ENCODE data around the gene AOAH. TPM values are rescaled to one million over a fixed set of nuclear protein-coding genes. Genes with fewer than 3 reads are reported as not detected.

Gene AOAH
- total RNA-seq, 2 donors from 2014 or later, result 0.70 to 1.6 TPM

DNA sequence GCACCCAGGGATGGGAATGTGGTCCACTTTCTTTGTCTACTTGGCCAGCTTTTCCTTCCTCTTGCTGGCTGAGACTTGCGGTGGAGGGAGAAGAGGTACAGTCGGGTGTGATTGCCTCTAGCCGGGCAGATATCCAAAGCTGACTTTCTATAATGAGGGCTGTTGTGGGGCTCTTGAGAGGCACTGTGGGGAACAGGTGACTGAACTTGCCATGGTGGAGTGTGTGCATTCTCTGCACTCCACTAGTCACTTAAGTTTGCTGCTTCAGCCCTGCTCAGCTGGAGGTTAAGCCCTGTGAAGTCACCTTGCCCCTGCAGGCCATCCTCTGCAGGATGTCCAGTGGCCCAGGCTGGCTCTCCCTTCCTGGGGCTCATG, 116.6 kb downstream of the AOAH start:
- H3K9me3 Mint-ChIP-seq, result no peaks in the 10 kb centered on the region
- WGBS, 2 experiments (ENCODE audit: insufficient coverage in 1 of 2, insufficient read length in 1 of 2), result 93% methylated on average over 3 of the region's 3 CpGs; no CpG with 5 or more reads in 1 of the 2 experiments
- Histone ChIP-seq H3K27me3 (ENCODE audit: control insufficient read depth, insufficient read depth, low read length, poor library complexity, severe bottlenecking) (no peaks in the 10 kb centered on the region), H3K9me3 (ENCODE audit: control insufficient read depth, low read length) (no peaks in the 10 kb centered on the region), H3K4me3 (ENCODE audit: low read length) (no peak overlapping the region), H3K4me1 (ENCODE audit: control insufficient read depth, insufficient read depth, low read length) (peaks cover 6% of the 10 kb centered on the region), H3K9ac (ENCODE audit: extremely low read depth, low read length, poor library complexity, severe bottlenecking) (no peak overlapping the region), H3K27ac (ENCODE audit: low read depth, low read length) (no peak overlapping the region), H3K36me3 (ENCODE audit: control insufficient read depth, insufficient read depth, low read length) (no peaks in the 10 kb centered on the region)
- H3K27ac Mint-ChIP-seq, result no peak overlapping the region
- TF ChIP-seq, protein P1, sequence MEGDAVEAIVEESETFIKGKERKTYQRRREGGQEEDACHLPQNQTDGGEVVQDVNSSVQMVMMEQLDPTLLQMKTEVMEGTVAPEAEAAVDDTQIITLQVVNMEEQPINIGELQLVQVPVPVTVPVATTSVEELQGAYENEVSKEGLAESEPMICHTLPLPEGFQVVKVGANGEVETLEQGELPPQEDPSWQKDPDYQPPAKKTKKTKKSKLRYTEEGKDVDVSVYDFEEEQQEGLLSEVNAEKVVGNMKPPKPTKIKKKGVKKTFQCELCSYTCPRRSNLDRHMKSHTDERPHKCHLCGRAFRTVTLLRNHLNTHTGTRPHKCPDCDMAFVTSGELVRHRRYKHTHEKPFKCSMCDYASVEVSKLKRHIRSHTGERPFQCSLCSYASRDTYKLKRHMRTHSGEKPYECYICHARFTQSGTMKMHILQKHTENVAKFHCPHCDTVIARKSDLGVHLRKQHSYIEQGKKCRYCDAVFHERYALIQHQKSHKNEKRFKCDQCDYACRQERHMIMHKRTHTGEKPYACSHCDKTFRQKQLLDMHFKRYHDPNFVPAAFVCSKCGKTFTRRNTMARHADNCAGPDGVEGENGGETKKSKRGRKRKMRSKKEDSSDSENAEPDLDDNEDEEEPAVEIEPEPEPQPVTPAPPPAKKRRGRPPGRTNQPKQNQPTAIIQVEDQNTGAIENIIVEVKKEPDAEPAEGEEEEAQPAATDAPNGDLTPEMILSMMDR (conservative IDR thresholded peaks at IDR 0.05), result no peak
- H3K27me3 Mint-ChIP-seq (ENCODE audit: insufficient read depth), result no peaks in the 10 kb centered on the region
- no peak overlapping the region for H3K4me3 Mint-ChIP-seq
- peaks cover 14% of the 10 kb centered on the region for H3K4me1 Mint-ChIP-seq
- no peak for DNase-seq
- no peaks in the 10 kb centered on the region for H3K36me3 Mint-ChIP-seq (ENCODE audit: low read depth)

DNA sequence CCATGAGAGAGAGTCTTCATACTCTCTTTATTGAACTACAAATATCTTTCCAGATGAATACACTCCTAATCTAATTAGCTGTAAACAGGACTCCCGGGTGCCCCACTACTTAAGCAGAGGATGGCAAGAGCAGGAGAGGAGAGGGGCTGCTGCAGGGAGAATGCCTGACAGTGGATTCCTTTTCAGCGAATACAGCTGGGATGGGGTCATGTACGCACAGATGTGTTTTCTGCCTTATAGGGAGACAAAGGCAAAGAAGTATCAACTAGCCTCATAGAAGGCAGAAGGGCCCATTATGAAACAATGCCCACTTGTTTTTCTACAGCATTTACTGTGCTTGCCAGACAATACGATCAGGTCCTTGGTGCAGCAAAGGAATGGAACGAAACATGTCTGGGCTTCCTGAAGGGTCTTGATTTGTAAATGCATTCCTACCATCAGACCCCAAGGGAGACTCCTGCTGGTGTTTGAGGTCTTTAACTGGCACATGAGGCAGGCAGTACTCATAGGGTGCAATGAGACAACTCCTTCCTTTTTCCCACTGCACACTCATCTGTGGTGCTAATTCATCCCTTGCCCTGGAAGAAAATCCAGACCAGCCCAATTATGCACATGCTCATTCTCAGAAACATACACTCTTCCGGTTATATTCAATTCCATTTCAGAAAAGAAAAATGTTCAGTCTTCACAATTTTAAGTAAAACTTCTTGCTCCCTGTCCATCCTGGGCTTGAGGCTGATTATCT, 117.1 kb downstream of the AOAH start:
- 85 to 88% methylated on average over 5 to 6 of the region's 6 CpGs for WGBS, 2 experiments (ENCODE audit: insufficient coverage in 1 of 2, insufficient read length in 1 of 2)
- Mint-ChIP-seq H3K9me3 (no peaks in the 10 kb centered on the region), H3K36me3 (ENCODE audit: low read depth) (no peaks in the 10 kb centered on the region), H3K27ac (no peak overlapping the region), H3K27me3 (ENCODE audit: insufficient read depth) (no peaks in the 10 kb centered on the region), H3K4me1 (peaks cover 14% of the 10 kb centered on the region), H3K4me3 (no peak overlapping the region)
- TF ChIP-seq, protein P1 (conservative IDR thresholded peaks at IDR 0.05), result no peak
- Histone ChIP-seq H3K27me3 (ENCODE audit: control insufficient read depth, insufficient read depth, low read length, poor library complexity, severe bottlenecking) (no peaks in the 10 kb centered on the region), H3K36me3 (ENCODE audit: control insufficient read depth, insufficient read depth, low read length) (no peaks in the 10 kb centered on the region), H3K27ac (ENCODE audit: low read depth, low read length) (no peak overlapping the region), H3K4me3 (ENCODE audit: low read length) (no peak overlapping the region), H3K9ac (ENCODE audit: extremely low read depth, low read length, poor library complexity, severe bottlenecking) (no peak overlapping the region), H3K9me3 (ENCODE audit: control insufficient read depth, low read length) (no peaks in the 10 kb centered on the region), H3K4me1 (ENCODE audit: control insufficient read depth, insufficient read depth, low read length) (peaks cover 6% of the 10 kb centered on the region)
- DNase-seq, result no peak

DNA sequence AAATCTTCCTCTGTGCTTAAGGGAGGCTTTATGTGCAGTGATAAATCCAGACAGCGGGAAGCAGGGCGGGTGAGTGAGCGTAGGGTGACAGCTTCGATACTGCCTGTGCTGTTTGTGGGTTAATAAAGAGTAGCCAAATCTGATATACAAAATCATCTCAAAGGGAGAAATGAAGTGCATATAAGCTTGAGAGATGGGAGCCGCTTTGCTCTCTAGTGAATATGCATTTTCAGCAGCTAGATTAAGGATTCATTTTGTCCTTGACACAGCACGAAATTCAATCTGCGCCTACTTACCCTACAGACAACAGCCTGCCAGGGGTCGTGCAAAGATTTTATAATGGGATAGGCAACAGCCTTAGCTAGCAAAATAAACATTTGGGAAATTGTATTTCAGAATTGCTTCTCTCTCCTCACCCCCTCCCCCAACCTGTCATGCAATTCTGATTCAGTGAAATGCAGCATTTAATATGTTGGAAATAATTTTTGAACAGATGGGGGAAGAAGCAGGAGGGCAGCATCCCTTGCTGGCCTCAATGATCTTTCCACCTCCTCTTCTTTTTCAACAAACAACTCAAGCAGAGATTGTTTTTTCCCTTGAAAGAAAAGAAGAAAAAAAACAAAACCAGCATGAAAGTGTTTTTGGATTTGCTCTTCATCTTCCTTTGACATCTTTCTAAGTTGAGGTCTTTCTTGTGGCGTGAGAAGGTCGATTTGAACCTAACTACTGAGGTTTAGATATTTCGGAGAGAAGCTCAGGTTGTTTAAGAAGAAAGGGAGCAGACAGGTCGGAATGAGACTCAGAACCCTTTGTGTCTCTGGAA, 117.9 kb downstream of the AOAH start:
- Histone ChIP-seq H3K36me3 (ENCODE audit: control insufficient read depth, insufficient read depth, low read length) (no peaks in the 10 kb centered on the region), H3K4me3 (ENCODE audit: low read length) (no peak overlapping the region), H3K27me3 (ENCODE audit: control insufficient read depth, insufficient read depth, low read length, poor library complexity, severe bottlenecking) (no peaks in the 10 kb centered on the region), H3K9me3 (ENCODE audit: control insufficient read depth, low read length) (no peaks in the 10 kb centered on the region), H3K9ac (ENCODE audit: extremely low read depth, low read length, poor library complexity, severe bottlenecking) (no peak overlapping the region), H3K4me1 (ENCODE audit: control insufficient read depth, insufficient read depth, low read length) (peaks cover 6% of the 10 kb centered on the region), H3K27ac (ENCODE audit: low read depth, low read length) (no peak overlapping the region)
- H3K9me3 Mint-ChIP-seq, result no peaks in the 10 kb centered on the region
- DNase-seq, result no peak
- no peak overlapping the region for H3K27ac Mint-ChIP-seq
- H3K36me3 Mint-ChIP-seq (ENCODE audit: low read depth), result no peaks in the 10 kb centered on the region
- peaks cover 14% of the 10 kb centered on the region for H3K4me1 Mint-ChIP-seq
- WGBS, 2 experiments (ENCODE audit: insufficient coverage in 1 of 2, insufficient read length in 1 of 2), result 91 to 96% methylated on average over 7 to 12 of the region's 12 CpGs
- no peak overlapping the region for H3K4me3 Mint-ChIP-seq
- H3K27me3 Mint-ChIP-seq (ENCODE audit: insufficient read depth), result no peaks in the 10 kb centered on the region
- TF ChIP-seq, protein P1 (conservative IDR thresholded peaks at IDR 0.05), result no peak

Data from endodermal cell (in vitro differentiated cells).